Retinal pigment epithelial cell (primary cell): ENCODE measurements around the gene CACNA1F.

Experiments used
- DNase-seq: peaks from one replicate; pipeline ENCODE4 v3.0.0-alpha.2; 2010; ENCODE audit warnings: low read depth
- H3K4me3 ChIP-seq: 2 replicates; pipeline ENCODE4 v1.5.1; 2011; ENCODE audit warnings: mild to moderate bottlenecking, low read length, control low read depth, moderate library complexity
- TF ChIP-seq, protein P1 (sequence below): conservative IDR thresholded peaks from 2 replicates; pipeline ENCODE4 v1.5.1; 2011; ENCODE audit warnings: low read depth, low read length, control low read depth, inconsistent platforms

The CACNA1F gene

DNA sequence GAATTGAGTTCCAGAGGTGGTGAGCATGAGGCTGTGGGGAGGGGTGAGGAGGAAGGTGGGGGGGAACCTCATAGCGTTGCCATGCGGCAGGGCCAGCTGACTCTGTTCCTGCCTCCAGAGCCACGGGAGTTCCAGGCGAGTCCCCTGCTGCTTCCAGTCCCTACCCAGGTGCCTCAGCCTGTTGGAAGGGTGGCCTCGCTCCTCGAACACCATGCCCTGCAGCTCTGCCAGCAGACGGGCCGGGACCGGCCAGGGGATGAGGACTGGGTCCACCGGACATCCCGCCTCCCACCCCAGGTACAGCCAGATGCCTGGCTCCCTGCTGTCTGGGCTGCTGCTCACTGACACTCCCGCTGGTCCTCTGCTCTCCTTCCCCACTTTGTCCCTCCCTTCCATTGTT is 10.0 kb upstream of the CACNA1F start:
- no peak for DNase-seq
- TF ChIP-seq, protein P1, sequence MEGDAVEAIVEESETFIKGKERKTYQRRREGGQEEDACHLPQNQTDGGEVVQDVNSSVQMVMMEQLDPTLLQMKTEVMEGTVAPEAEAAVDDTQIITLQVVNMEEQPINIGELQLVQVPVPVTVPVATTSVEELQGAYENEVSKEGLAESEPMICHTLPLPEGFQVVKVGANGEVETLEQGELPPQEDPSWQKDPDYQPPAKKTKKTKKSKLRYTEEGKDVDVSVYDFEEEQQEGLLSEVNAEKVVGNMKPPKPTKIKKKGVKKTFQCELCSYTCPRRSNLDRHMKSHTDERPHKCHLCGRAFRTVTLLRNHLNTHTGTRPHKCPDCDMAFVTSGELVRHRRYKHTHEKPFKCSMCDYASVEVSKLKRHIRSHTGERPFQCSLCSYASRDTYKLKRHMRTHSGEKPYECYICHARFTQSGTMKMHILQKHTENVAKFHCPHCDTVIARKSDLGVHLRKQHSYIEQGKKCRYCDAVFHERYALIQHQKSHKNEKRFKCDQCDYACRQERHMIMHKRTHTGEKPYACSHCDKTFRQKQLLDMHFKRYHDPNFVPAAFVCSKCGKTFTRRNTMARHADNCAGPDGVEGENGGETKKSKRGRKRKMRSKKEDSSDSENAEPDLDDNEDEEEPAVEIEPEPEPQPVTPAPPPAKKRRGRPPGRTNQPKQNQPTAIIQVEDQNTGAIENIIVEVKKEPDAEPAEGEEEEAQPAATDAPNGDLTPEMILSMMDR: no peak
- H3K4me3 ChIP-seq: no peak overlapping the region

DNA sequence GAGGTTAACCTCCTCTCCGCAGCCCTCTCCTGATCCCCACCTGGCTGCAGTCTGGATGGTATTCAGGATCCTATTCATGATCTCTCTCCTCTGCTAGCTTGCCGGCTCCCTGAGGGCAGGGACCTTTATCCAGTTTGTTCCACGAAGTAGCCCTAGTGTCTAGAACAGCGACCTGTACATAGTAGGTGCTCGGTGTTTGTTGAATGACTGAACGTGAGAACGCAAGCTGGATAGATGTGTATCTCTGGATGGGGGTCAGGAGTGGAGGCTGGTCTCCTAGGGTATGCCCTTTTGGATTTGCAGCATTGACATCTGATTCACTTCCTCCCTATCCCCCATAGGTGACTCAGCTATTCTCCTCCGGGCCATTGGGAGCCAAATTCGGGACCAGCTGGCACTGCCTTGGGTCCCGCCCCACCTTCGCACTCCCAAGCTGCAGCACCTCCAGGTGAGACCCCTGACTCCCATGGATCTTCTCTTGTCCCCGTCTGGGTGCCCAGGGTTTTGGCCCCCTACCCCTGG is 9.5 kb upstream of the CACNA1F start:
- DNase-seq: no peak
- no peak overlapping the region for H3K4me3 ChIP-seq
- TF ChIP-seq, protein P1: no peak

DNA sequence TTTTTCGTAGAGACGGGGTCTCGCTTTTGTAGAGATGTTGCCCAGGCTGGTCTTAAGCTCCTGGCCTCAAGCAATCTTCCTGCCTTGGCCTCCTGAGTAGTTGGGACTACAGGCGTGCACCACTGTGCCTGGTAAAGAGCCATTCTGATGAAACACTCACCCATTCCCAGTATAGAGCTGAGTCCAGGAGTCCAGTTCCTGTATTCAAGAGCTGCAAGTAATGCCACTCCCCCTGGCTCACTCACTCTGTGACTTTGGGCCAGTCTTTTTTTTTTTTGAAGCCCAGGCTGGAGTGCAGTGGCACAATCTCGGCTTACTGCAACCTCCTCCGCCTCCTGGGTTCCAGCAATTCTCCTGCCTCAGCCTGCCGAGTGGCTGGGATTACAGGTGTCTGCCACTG is 5.6 kb upstream of the CACNA1F start:
- TF ChIP-seq, protein P1: no peak
- no peak for DNase-seq
- no peak overlapping the region for H3K4me3 ChIP-seq

DNA sequence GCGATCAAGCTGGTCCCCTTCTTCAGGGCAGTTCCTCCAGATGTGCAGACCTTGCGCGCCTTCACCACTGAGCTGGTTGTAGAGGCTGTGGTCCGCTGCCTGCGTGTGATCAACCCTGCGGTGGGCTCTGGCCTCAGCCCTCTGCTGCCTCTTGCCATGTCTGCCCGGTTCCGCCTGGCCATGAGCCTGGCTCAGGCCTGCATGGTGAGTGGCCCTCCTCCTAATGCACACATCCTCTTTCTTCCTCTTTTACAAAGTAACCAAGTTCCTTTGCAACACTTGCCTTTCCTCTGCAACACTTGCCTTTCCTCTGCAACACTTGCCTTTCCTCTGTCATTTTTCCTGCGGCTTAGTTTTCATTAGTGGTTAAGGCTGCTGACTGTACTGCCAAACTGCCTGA is 3.9 kb upstream of the CACNA1F start:
- TF ChIP-seq, protein P1: no peak
- H3K4me3 ChIP-seq: no peak overlapping the region
- DNase-seq: no peak

DNA sequence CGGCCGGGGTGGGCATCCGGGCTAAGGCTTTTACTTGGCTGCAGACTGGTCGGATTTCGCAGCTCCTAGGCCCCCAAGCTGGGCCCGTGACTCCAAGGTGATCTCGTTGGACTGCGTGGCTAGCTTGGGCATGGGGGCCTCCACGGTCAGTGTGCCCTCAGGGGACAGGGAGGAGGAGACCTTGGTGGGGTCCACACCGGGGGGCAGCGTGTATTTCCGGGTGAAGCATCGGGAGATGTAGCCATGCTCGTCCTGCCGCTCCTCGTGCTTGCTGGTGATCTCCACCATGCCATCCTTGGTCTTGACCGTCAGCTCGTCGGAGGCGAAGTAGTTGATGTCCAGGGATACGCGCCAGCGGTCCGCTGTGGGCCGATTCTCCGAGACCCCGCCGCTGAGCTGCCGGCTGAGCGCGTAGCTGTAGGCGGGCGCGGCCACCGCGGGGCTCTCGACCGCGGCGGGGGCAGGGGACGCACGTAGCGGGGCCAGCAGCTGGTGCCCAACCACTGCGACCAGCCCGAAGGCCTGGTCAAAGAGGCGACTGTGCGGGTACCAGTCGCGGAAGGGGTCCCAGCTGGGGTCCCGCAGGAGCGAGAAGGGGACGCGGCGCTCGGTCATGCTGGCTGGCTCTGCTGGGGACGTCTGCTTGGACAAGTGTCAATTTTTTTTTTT is 881 bp upstream of the CACNA1F start:
- DNase-seq: no peak
- no peak overlapping the region for H3K4me3 ChIP-seq
- TF ChIP-seq, protein P1: no peak

DNA sequence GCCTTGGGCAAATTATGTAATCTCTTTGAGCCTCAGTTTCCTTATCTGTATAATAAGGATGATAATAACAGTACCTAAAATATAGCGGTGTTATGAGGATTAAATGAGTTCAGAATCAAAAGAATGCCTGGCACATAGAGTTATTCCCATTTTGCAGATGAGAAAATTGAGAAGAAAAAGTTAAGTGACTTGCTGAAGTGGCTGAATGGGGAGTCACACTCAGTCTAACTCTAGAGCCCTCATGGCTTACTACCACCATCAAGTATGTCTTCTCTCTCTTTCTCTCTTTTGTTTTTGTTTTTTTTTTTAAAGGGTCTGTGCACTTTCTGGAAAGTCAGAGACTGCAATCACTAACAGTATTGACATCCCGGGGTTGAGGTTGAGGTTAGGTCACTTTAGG is 615 bp downstream of the CACNA1F start:
- H3K4me3 ChIP-seq: no peak overlapping the region
- no peak for DNase-seq
- TF ChIP-seq, protein P1: no peak

DNA sequence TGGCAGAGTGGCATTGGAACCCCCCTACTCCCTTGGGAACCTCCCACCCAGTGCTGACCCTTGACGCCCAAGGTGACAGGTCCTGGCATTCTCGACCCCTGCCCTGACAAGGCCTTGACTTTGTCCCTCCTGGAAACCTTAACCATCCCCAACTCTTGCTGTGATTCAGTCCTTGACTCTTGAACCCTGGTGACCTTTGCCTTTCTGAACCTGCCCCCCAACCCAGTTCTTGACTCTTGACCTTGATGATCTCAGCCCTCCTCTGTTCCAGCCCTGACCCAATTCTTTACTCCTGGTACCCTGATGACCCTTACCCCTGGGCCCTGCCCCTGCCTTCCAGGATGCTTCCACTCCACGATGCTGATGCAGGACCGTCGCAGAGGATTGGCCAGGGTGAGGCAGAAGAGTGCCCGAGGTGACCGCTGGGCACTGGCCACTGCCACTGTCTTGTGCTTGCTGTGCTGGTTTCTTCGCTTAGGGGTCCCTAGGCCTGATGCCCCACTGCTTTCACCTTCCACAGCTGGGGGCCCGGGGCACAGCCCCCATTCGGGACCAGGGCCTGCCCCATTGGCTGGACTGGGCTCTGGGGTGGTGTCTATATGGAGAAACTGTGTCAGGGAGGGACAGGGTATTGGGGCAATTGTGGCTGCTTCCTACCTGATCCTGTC is 1.7 kb downstream of the CACNA1F start:
- H3K4me3 ChIP-seq: no peak overlapping the region
- TF ChIP-seq, protein P1: no peak
- DNase-seq: no peak
